IMR-90 (cell line): Measurements from ENCODE around the gene PRKCE. TPM values are rescaled to one million over a fixed set of nuclear protein-coding genes. Genes with fewer than 3 reads are reported as not detected.

ENCODE experiments used
- ATAC-seq: fragments of 200-7000 bp; cut with Tn5 transposase; 2 replicates; pipeline ENCODE4 v1.9.1; 2020; ENCODE audit warnings: low read depth, mild to moderate bottlenecking, moderate library complexity
- BruUV-seq: library from RNA; stranded (reverse); fragments of 400-500 nt; replicated peaks from 2 replicates; lab custom pipeline; 2021; lab: Mats Ljungman, UMichigan
- CTCF ChIA-PET: fragments of 300-600 bp; formaldehyde crosslinking; extraction: SDS; loops from one replicate; lab custom pipeline; 2021; ENCODE audit warnings: antibody characterized with exemption; lab: Yijun Ruan, JAX
- POLR2A ChIA-PET: fragments of 300-600 bp; sonication (Branson Sonifier 250); formaldehyde crosslinking; loops from one replicate; lab custom pipeline; 2022; ENCODE audit warnings: antibody characterized with exemption; ENCODE audit not compliant: unreplicated experiment; lab: Charles Lee
- DNase-seq: peaks from one replicate; pipeline ENCODE4 v3.0.0; 2013
- H2AFZ ChIP-seq: replicated peaks from 2 replicates; pipeline ENCODE3; 2013; ENCODE audit warnings: low read length, mild to moderate bottlenecking; ENCODE audit not compliant: poor library complexity
- H2AK5ac ChIP-seq: 2 replicates; pipeline ENCODE4 v1.6.1; 2013; ENCODE audit warnings: low read depth, low read length, inconsistent platforms
- H2AK9ac ChIP-seq: replicated peaks from 2 replicates; pipeline ENCODE3; 2013; ENCODE audit warnings: mild to moderate bottlenecking, low read depth, low read length, moderate library complexity; ENCODE audit not compliant: poor library complexity
- H2BK120ac ChIP-seq: 2 replicates; pipeline ENCODE4 v1.6.1; 2013; ENCODE audit warnings: low read depth, low read length, inconsistent platforms
- H2BK15ac ChIP-seq: 3 replicates; pipeline ENCODE4 v1.6.1; 2013; ENCODE audit warnings: low read depth, low read length, inconsistent platforms
- H2BK20ac ChIP-seq: 2 replicates; pipeline ENCODE4 v1.6.1; 2013; ENCODE audit warnings: low read depth, mild to moderate bottlenecking, inconsistent platforms, low read length, moderate library complexity
- H2BK5ac ChIP-seq: 2 replicates; pipeline ENCODE4 v1.6.1; 2013; ENCODE audit warnings: mild to moderate bottlenecking, low read depth, low read length, inconsistent platforms; ENCODE audit not compliant: poor library complexity, severe bottlenecking
- H3K14ac ChIP-seq: replicated peaks from 2 replicates; pipeline ENCODE4 v1.6.1; 2013; ENCODE audit warnings: low read depth, low read length, inconsistent platforms
- H3K18ac ChIP-seq: 2 replicates; pipeline ENCODE4 v1.6.1; 2013; ENCODE audit warnings: low read depth, low read length, control low read depth
- H3K23ac ChIP-seq: 2 replicates; pipeline ENCODE4 v1.6.1; 2013; ENCODE audit warnings: low read depth, low read length, inconsistent platforms
- H3K27ac ChIP-seq: 2 replicates; pipeline ENCODE4 v1.5.1; 2013; ENCODE audit warnings: mild to moderate bottlenecking, control low read depth, low read length; ENCODE audit not compliant: insufficient read depth
- H3K27me3 ChIP-seq: 2 replicates; pipeline ENCODE4 v1.6.1; 2013; ENCODE audit warnings: low read length; ENCODE audit not compliant: control insufficient read depth, insufficient read depth
- H3K36me3 ChIP-seq: 2 replicates; pipeline ENCODE4 v1.6.1; 2013; ENCODE audit warnings: low read length, mixed read lengths; ENCODE audit not compliant: control insufficient read depth, insufficient read depth
- H3K4ac ChIP-seq: 2 replicates; pipeline ENCODE4 v1.6.1; 2013; ENCODE audit warnings: low read depth, low read length, inconsistent platforms
- H3K4me1 ChIP-seq: 2 replicates; pipeline ENCODE4 v1.6.1; 2013; ENCODE audit warnings: low read length, mixed read lengths; ENCODE audit not compliant: control insufficient read depth, insufficient read depth
- H3K4me2 ChIP-seq: 2 replicates; pipeline ENCODE4 v1.6.1; 2013; ENCODE audit warnings: low read depth, mild to moderate bottlenecking, control low read depth, low read length, moderate library complexity
- H3K4me3 ChIP-seq: 2 replicates; pipeline ENCODE4 v1.5.1; 2013; ENCODE audit warnings: low read depth, mild to moderate bottlenecking, control low read depth, low read length, moderate library complexity; ENCODE audit not compliant: insufficient read depth
- H3K56ac ChIP-seq: 2 replicates; pipeline ENCODE4 v1.6.1; 2013; ENCODE audit warnings: low read length, inconsistent platforms; ENCODE audit not compliant: insufficient read depth; ENCODE audit errors: extremely low read depth
- H3K79me1 ChIP-seq, 2 experiments: 2 replicates each; pipeline ENCODE4 v1.6.1; 2013; ENCODE audit warnings: low read length in 2 of 2, inconsistent platforms in 1 of 2, low read depth in 1 of 2
- H3K9ac ChIP-seq: 2 replicates; pipeline ENCODE4 v1.6.1; 2013; ENCODE audit warnings: low read depth, low read length, control low read depth
- H3K9me1 ChIP-seq: 2 replicates; pipeline ENCODE4 v1.6.1; 2013; ENCODE audit warnings: low read length, inconsistent platforms; ENCODE audit not compliant: insufficient read depth
- H3K9me3 ChIP-seq: 2 replicates; pipeline ENCODE4 v1.6.1; 2013; ENCODE audit warnings: low read length; ENCODE audit not compliant: control insufficient read depth, insufficient read depth
- H4K20me1 ChIP-seq: 2 replicates; pipeline ENCODE4 v1.6.1; 2013; ENCODE audit warnings: low read length, inconsistent platforms; ENCODE audit not compliant: insufficient read depth
- H4K5ac ChIP-seq: 2 replicates; pipeline ENCODE4 v1.6.1; 2013; ENCODE audit warnings: mild to moderate bottlenecking, low read depth, low read length, control low read depth
- H4K8ac ChIP-seq, 2 experiments: 2 replicates each; pipeline ENCODE4 v1.6.1; 2013; ENCODE audit warnings: low read depth in 2 of 2, low read length in 2 of 2, control low read depth in 1 of 2, inconsistent platforms in 1 of 2
- H4K91ac ChIP-seq: 2 replicates; pipeline ENCODE4 v1.6.1; 2013; ENCODE audit warnings: low read depth, low read length, inconsistent platforms; ENCODE audit not compliant: insufficient read depth
- CHD1 ChIP-seq: IDR thresholded peaks from 2 replicates; pipeline ENCODE4 v1.6.1; 2012; ENCODE audit warnings: low read depth, low read length, improper control_type of control experiment
- MAFK ChIP-seq: IDR thresholded peaks from 2 replicates; pipeline ENCODE4 v1.6.1; 2012; ENCODE audit warnings: low read depth, low read length, improper control_type of control experiment
- NFE2L2 ChIP-seq: fragments of 150-350 bp; IDR thresholded peaks from 2 replicates; pipeline ENCODE4 v1.6.1; 2016; ENCODE audit warnings: low read depth, mild to moderate bottlenecking, low read length
- RCOR1 ChIP-seq: IDR thresholded peaks from 2 replicates; pipeline ENCODE4 v1.6.1; 2012; ENCODE audit warnings: mild to moderate bottlenecking, low read length, improper control_type of control experiment; ENCODE audit not compliant: insufficient replicate concordance
- RFX5 ChIP-seq: IDR thresholded peaks from 2 replicates; pipeline ENCODE4 v1.8.0; 2012; ENCODE audit warnings: low read depth, mild to moderate bottlenecking, low read length, moderate library complexity
- WGBS, 2 experiments: methylation state at CpG; one replicate each; pipeline versions ENCODE4 v1.1.5 to v1.1.7; 2013; ENCODE audit warnings: missing lambda C conversion rate in 2 of 2; ENCODE audit not compliant: insufficient read length in 1 of 2; ENCODE audit errors: extremely low coverage in 2 of 2; 5-methylcytosine and 5-hydroxymethylcytosine counted together
- dilution Hi-C: fragments of 300-500 bp; cut with HindIII; formaldehyde crosslinking; loops from one replicate; pipeline ENCODE4 v1.14.3; 2018; ENCODE audit warnings: low sequenced_read_pairs; ENCODE audit not compliant: unreplicated experiment
- in situ Hi-C: fragments of 300-500 bp; cut with MboI; formaldehyde crosslinking; loops from 3 replicates; pipeline ENCODE4 v1.14.3; 2019; ENCODE audit warnings: low sequenced_read_pairs, inconsistent platforms, mixed read lengths
- intact Hi-C: fragments of 100-400 bp; cut with micrococcal nuclease; formaldehyde crosslinking; loops from 2 replicates; pipeline ENCODE4 v1.10.0; 2022
- polyA plus RNA-seq, 3 experiments: library from polyadenylated mRNA; depleted of rRNA; stranded (reverse); fragments of >200 nt; gene quantifications; 2 replicates each; pipeline ENCODE4 v1.2.3, GENCODE V29; 2012; ENCODE audit warnings: low replicate concordance in 1 of 3
- total RNA-seq: library from RNA; depleted of rRNA; stranded (reverse); fragments of >200 nt; gene quantifications from 2 replicates; pipeline ENCODE4 v1.2.3, GENCODE V29; 2012

Gene PRKCE
- total and polyA plus RNA-seq, 2 of the 4 experiments (the other 2 are of a cell fraction): 8.1 to 32.4 TPM

DNA sequence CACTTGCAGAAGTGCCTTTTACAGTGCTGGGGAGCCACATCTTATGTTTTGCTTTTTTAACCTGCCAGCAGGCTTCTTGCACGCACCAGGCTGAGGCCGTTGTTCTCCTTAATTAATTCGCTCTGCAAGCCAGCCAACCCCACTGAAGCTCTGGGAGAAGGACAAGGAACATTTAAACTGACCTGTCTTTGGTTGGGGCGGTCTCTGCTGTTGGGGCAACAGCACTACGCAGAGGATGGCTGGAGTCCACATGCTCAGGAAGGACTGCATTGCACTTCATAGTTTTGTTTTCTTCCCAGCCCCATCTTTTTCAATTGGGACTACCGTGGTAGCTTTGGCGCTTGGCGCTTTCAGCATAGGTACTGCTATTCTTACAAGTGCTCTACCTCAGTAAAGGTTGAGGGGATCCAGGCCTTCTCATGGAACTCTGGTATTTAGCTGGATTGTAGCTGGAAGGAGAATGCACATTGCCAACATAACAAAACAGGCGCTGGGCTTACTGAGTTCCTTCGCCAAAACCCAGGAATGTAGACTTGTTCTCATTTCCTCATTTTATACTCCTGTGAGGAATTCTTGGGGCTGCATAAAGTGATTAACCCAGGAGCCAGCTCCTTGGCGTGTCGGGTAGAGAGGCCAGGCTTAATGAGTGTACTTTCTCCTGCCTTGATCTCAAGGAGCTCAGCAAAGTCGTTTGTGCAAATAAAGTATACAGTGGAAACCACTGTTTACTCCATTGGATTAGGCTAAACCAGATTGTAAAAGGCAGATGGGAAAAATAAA is 146.2 kb downstream of the PRKCE start:
- ATAC-seq: no peak; the same call in 1 of the 2 replicates
- H3K4me3 ChIP-seq: no peak overlapping the region
- intact Hi-C loops (no loop called here), in situ Hi-C loops (no loop called here), dilution Hi-C loops (no loop called here)
- no peak overlapping the region for H3K23ac ChIP-seq
- no peak overlapping the region for H3K4me2 ChIP-seq
- H3K9me1 ChIP-seq: no peaks in the 10 kb centered on the region; the same call in 1 of the 2 replicates
- H3K4me1 ChIP-seq: peaks cover 2% of the 10 kb centered on the region; the same call in 1 of the 2 replicates
- H4K5ac ChIP-seq: no peak overlapping the region
- no peak overlapping the region for H4K91ac ChIP-seq
- H3K27ac ChIP-seq: no peak overlapping the region
- H3K18ac ChIP-seq: no peak overlapping the region
- CTCF ChIA-PET: interaction anchor here (1.0 to 1.2 kb wide), 2 partner anchors 9 to 13 kb away, joined by 3 read pairs; no protein-coding TSS in a partner anchor
- no peak overlapping the region for H2AK5ac ChIP-seq
- TF ChIP-seq MAFK (no peak), NFE2L2 (no peak), RFX5 (no peak), RCOR1 (no peak), CHD1 (no peak)
- WGBS, 2 experiments: 97% methylated on average over 4 of the region's 13 CpGs; no CpG with 5 or more reads in 1 of the 2 experiments
- H2BK15ac ChIP-seq: no peak overlapping the region
- no peak overlapping the region for H2BK120ac ChIP-seq
- peaks cover 15% of the 10 kb centered on the region for H4K20me1 ChIP-seq
- no peaks in the 10 kb centered on the region for H3K9me3 ChIP-seq
- no peak overlapping the region for H2BK5ac ChIP-seq
- H2AK9ac ChIP-seq: no peak overlapping the region
- H3K79me1 ChIP-seq: peaks cover 6 to 13% of the 10 kb centered on the region in 2 experiments
- H3K27me3 ChIP-seq: no peaks in the 10 kb centered on the region
- H2BK20ac ChIP-seq: no peak overlapping the region
- H3K56ac ChIP-seq: no peak overlapping the region
- H3K14ac ChIP-seq: no peak overlapping the region
- H3K4ac ChIP-seq: no peak overlapping the region
- POLR2A ChIA-PET: no interaction called here
- no peak for DNase-seq
- H2AFZ ChIP-seq: peak overlapping the region; percentile 14
- H3K9ac ChIP-seq: no peak overlapping the region
- H3K36me3 ChIP-seq: no peaks in the 10 kb centered on the region
- BruUV-seq: no TSS peak
- no peak overlapping the region for H4K8ac ChIP-seq
